Measurements from ENCODE around the gene WDR77.

The WDR77 gene

GRCh38 chr1:111406321-111406768 lies 42.7 kb downstream of the WDR77 start:
- Histone ChIP-seq H3K4me1 (ENCODE audit: control insufficient read depth, insufficient read depth, low read length) (no peaks in the 10 kb centered on the region), H3K9ac (ENCODE audit: low read depth, low read length) (no peak overlapping the region), H3K27ac (ENCODE audit: low read depth, low read length) (no peak overlapping the region), H3K27me3 (ENCODE audit: control insufficient read depth, insufficient read depth, low read length) (no peaks in the 10 kb centered on the region), H3K9me3 (ENCODE audit: control insufficient read depth, insufficient read depth, low read length) (no peaks in the 10 kb centered on the region), H3K36me3 (ENCODE audit: control insufficient read depth, insufficient read depth, low read length) (no peaks in the 10 kb centered on the region), H3K4me3 (ENCODE audit: low read depth, low read length) (no peak overlapping the region)

GRCh38 chr1:111404588-111404987 lies 44.5 kb downstream of the WDR77 start:
- Histone ChIP-seq H3K4me1 (ENCODE audit: control insufficient read depth, insufficient read depth, low read length) (no peaks in the 10 kb centered on the region), H3K36me3 (ENCODE audit: control insufficient read depth, insufficient read depth, low read length) (no peaks in the 10 kb centered on the region), H3K27ac (ENCODE audit: low read depth, low read length) (no peak overlapping the region), H3K9ac (ENCODE audit: low read depth, low read length) (no peak overlapping the region), H3K4me3 (ENCODE audit: low read depth, low read length) (no peak overlapping the region), H3K27me3 (ENCODE audit: control insufficient read depth, insufficient read depth, low read length) (no peaks in the 10 kb centered on the region), H3K9me3 (ENCODE audit: control insufficient read depth, insufficient read depth, low read length) (no peaks in the 10 kb centered on the region)

GRCh38 chr1:111402083-111402482 lies 47.0 kb downstream of the WDR77 start:
- no peak overlapping the region for H3K4me3 ChIP-seq (ENCODE audit: low read depth, low read length)
- no peaks in the 10 kb centered on the region for H3K27me3 ChIP-seq (ENCODE audit: control insufficient read depth, insufficient read depth, low read length)
- H3K9me3 ChIP-seq (ENCODE audit: control insufficient read depth, insufficient read depth, low read length) = no peaks in the 10 kb centered on the region
- no peak overlapping the region for H3K27ac ChIP-seq (ENCODE audit: low read depth, low read length)
- no peaks in the 10 kb centered on the region for H3K4me1 ChIP-seq (ENCODE audit: control insufficient read depth, insufficient read depth, low read length)
- H3K9ac ChIP-seq (ENCODE audit: low read depth, low read length) = no peak overlapping the region
- H3K36me3 ChIP-seq (ENCODE audit: control insufficient read depth, insufficient read depth, low read length) = no peaks in the 10 kb centered on the region

GRCh38 chr1:111399792-111400610 lies 49.1 kb downstream of the WDR77 start:
- Histone ChIP-seq H3K4me1 (ENCODE audit: control insufficient read depth, insufficient read depth, low read length) (no peaks in the 10 kb centered on the region), H3K4me3 (ENCODE audit: low read depth, low read length) (no peak overlapping the region), H3K27ac (ENCODE audit: low read depth, low read length) (no peak overlapping the region), H3K9ac (ENCODE audit: low read depth, low read length) (no peak overlapping the region), H3K36me3 (ENCODE audit: control insufficient read depth, insufficient read depth, low read length) (no peaks in the 10 kb centered on the region), H3K27me3 (ENCODE audit: control insufficient read depth, insufficient read depth, low read length) (no peaks in the 10 kb centered on the region), H3K9me3 (ENCODE audit: control insufficient read depth, insufficient read depth, low read length) (no peaks in the 10 kb centered on the region)

GRCh38 chr1:111392460-111392945 lies 56.6 kb downstream of the WDR77 start:
- no peaks in the 10 kb centered on the region for H3K4me1 ChIP-seq (ENCODE audit: control insufficient read depth, insufficient read depth, low read length)
- no peaks in the 10 kb centered on the region for H3K36me3 ChIP-seq (ENCODE audit: control insufficient read depth, insufficient read depth, low read length)
- no peak overlapping the region for H3K27ac ChIP-seq (ENCODE audit: low read depth, low read length)

GRCh38 chr1:111392042-111392441 lies 57.0 kb downstream of the WDR77 start:
- Histone ChIP-seq H3K9ac (ENCODE audit: low read depth, low read length) (no peak overlapping the region), H3K27ac (ENCODE audit: low read depth, low read length) (no peak overlapping the region), H3K36me3 (ENCODE audit: control insufficient read depth, insufficient read depth, low read length) (no peaks in the 10 kb centered on the region), H3K27me3 (ENCODE audit: control insufficient read depth, insufficient read depth, low read length) (no peaks in the 10 kb centered on the region), H3K4me3 (ENCODE audit: low read depth, low read length) (no peak overlapping the region), H3K4me1 (ENCODE audit: control insufficient read depth, insufficient read depth, low read length) (no peaks in the 10 kb centered on the region), H3K9me3 (ENCODE audit: control insufficient read depth, insufficient read depth, low read length) (no peaks in the 10 kb centered on the region)

More at GRCh38 chr1:111392460-111392945, 56.6 kb downstream of the WDR77 start:
- Histone ChIP-seq H3K9ac (ENCODE audit: low read depth, low read length) (no peak overlapping the region), H3K27me3 (ENCODE audit: control insufficient read depth, insufficient read depth, low read length) (no peaks in the 10 kb centered on the region), H3K9me3 (ENCODE audit: control insufficient read depth, insufficient read depth, low read length) (no peaks in the 10 kb centered on the region), H3K4me3 (ENCODE audit: low read depth, low read length) (no peak overlapping the region)
